Central memory CD4-positive, alpha-beta T cell (primary cell): ENCODE data around the gene CDHR4.
"Not testable (repeated sequence)": the region's sequence is repeated elsewhere in the genome, so short reads cannot be mapped to it uniquely, and the experiment has no call there.

Experiments
- DNase-seq: peaks from one replicate; pipeline ENCODE4 v3.0.0; 2022
- total RNA-seq, 3 experiments: gene quantifications; one replicate each; lab custom pipeline; 2026; lab: John Stamatoyannopoulos, UW

CDHR4 gene
- 0 to 0.96 (median 0.11) reads per million in 3 experiments for total RNA-seq

GRCh38 chr3:49799761-49800160 lies at the start of gene CDHR4:
TSS of gene CDHR4 (minus strand) at chr3:49799873. CDS start at chr3:49799812, 61 bp downstream.
- DNase-seq: no peak

GRCh38 chr3:49845694-49846093 lies 46.0 kb upstream of the CDHR4 start:
- DNase-seq: no peak

GRCh38 chr3:49844464-49845183 lies 45.0 kb upstream of the CDHR4 start:
- DNase-seq: no peak

GRCh38 chr3:49842843-49843517 lies 43.3 kb upstream of the CDHR4 start:
- no peak for DNase-seq

- DNase-seq: no peak
Measured at GRCh38 chr3:49841806-49842205, 42.1 kb upstream of the CDHR4 start.

- no peak for DNase-seq
Measured at GRCh38 chr3:49841126-49841696, 41.5 kb upstream of the CDHR4 start.

- DNase-seq: no peak
Measured at GRCh38 chr3:49840388-49840787, 40.7 kb upstream of the CDHR4 start.

- peak; percentile 73 for DNase-seq
Measured at GRCh38 chr3:49839193-49839809, 39.6 kb upstream of the CDHR4 start.

- no peak for DNase-seq
Measured at GRCh38 chr3:49831341-49831740, 31.7 kb upstream of the CDHR4 start.

GRCh38 chr3:49826016-49826415 lies 26.3 kb upstream of the CDHR4 start:
- DNase-seq: no peak

- not testable (repeated sequence) for DNase-seq
Measured at GRCh38 chr3:49823131-49823530, 23.5 kb upstream of the CDHR4 start.

- DNase-seq: peak; percentile 46
Measured at GRCh38 chr3:49813497-49814174, 14.0 kb upstream of the CDHR4 start, which contains the start of gene UBA7. TSS of gene UBA7 (minus strand) at chr3:49813953. CDS start at chr3:49813787, 166 bp downstream.

GRCh38 chr3:49812916-49813496 lies 13.3 kb upstream of the CDHR4 start:
- DNase-seq: no peak

- no peak for DNase-seq
Measured at GRCh38 chr3:49807431-49808114, 7.9 kb upstream of the CDHR4 start.

- DNase-seq: no peak
Measured at GRCh38 chr3:49806850-49807249, 7.2 kb upstream of the CDHR4 start.

GRCh38 chr3:49805897-49806701 lies 6.4 kb upstream of the CDHR4 start:
- DNase-seq: no peak

- DNase-seq: no peak
Measured at GRCh38 chr3:49805367-49805782, 5.7 kb upstream of the CDHR4 start.

- DNase-seq: no peak
Measured at GRCh38 chr3:49804141-49805041, 4.7 kb upstream of the CDHR4 start.

- peak; percentile 33 for DNase-seq
Measured at GRCh38 chr3:49803465-49804140, 3.9 kb upstream of the CDHR4 start.
